Keratinocyte (primary cell): ENCODE data around the gene KCNH1. TPM values are rescaled to one million over a fixed set of nuclear protein-coding genes. Genes with fewer than 3 reads are reported as not detected.

Experiments
- DNase-seq: peaks from one replicate; pipeline ENCODE4 v3.0.0-alpha.2; 2011; ENCODE audit warnings: low read depth, missing footprints, low spot score
- FAIRE-seq: peaks from 2 replicates; lab custom pipeline; 2011; peaks lifted over from hg19 to GRCh38; lab: Jason Lieb, UNC
- H2AFZ ChIP-seq: 2 replicates; pipeline ENCODE4 v1.6.0; 2012; ENCODE audit warnings: low read length, control low read depth, inconsistent platforms; ENCODE audit not compliant: control insufficient read depth
- H3K27ac ChIP-seq: 2 replicates; pipeline ENCODE4 v1.5.1; 2011; ENCODE audit warnings: low read length; ENCODE audit not compliant: control insufficient read depth, insufficient read depth
- H3K27me3 ChIP-seq: 3 replicates; pipeline ENCODE4 v1.6.0; 2011; ENCODE audit warnings: low read length; ENCODE audit not compliant: control insufficient read depth, insufficient read depth; ENCODE audit errors: extremely low read depth
- H3K36me3 ChIP-seq, 2 experiments: 2 replicates in 1 of 2; 3 replicates in 1 of 2; pipeline ENCODE4 v1.5.1; 2011; ENCODE audit warnings: low read length in 2 of 2, mild to moderate bottlenecking in 1 of 2; ENCODE audit not compliant: control insufficient read depth in 2 of 2, insufficient read depth in 2 of 2; ENCODE audit errors: extremely low read depth in 1 of 2
- H3K4me1 ChIP-seq: 3 replicates; pipeline ENCODE4 v1.5.1; 2011; ENCODE audit warnings: low read length; ENCODE audit not compliant: control insufficient read depth, insufficient read depth; ENCODE audit errors: extremely low read depth
- H3K4me2 ChIP-seq: 3 replicates; pipeline ENCODE4 v1.6.0; 2011; ENCODE audit warnings: low read depth, low read length; ENCODE audit not compliant: control insufficient read depth, insufficient read depth; ENCODE audit errors: extremely low read depth
- H3K4me3 ChIP-seq, 3 experiments: fragments of 200-600 bp in 1 of 3; sonication (generic) in 1 of 3; 2 replicates in 2 of 3; 3 replicates in 1 of 3; pipeline ENCODE4 v1.5.1; 2011 to 2016; ENCODE audit warnings: low read length in 3 of 3, mild to moderate bottlenecking in 3 of 3, control low read depth in 2 of 3, inconsistent platforms in 1 of 3, low read depth in 1 of 3, mixed read lengths in 1 of 3, mixed run types in 1 of 3, moderate library complexity in 1 of 3; ENCODE audit not compliant: control insufficient read depth in 2 of 3, insufficient read depth in 2 of 3; ENCODE audit errors: extremely low read depth in 1 of 3
- H3K79me2 ChIP-seq: 2 replicates; pipeline ENCODE4 v1.6.0; 2012; ENCODE audit warnings: low read length; ENCODE audit not compliant: control insufficient read depth, insufficient read depth
- H3K9ac ChIP-seq: 3 replicates; pipeline ENCODE4 v1.6.0; 2011; ENCODE audit warnings: low read length; ENCODE audit not compliant: control insufficient read depth, insufficient read depth; ENCODE audit errors: extremely low read depth
- H3K9me1 ChIP-seq: 3 replicates; pipeline ENCODE4 v1.6.0; 2011; ENCODE audit warnings: low read length; ENCODE audit not compliant: control insufficient read depth, insufficient read depth; ENCODE audit errors: extremely low read depth
- H3K9me3 ChIP-seq: 2 replicates; pipeline ENCODE4 v1.5.1; 2012; ENCODE audit warnings: low read depth, low read length; ENCODE audit not compliant: control insufficient read depth
- H4K20me1 ChIP-seq: 3 replicates; pipeline ENCODE4 v1.6.0; 2011; ENCODE audit warnings: low read length; ENCODE audit not compliant: control insufficient read depth, insufficient read depth; ENCODE audit errors: extremely low read depth
- EZH2 ChIP-seq: IDR thresholded peaks from one replicate; pipeline ENCODE4 v1.6.1; 2012; ENCODE audit warnings: inconsistent platforms, mild to moderate bottlenecking, low read length, moderate library complexity
- dilution Hi-C: fragments of 300-500 bp; cut with MboI; formaldehyde crosslinking; loops from one replicate; pipeline ENCODE4 v1.7.0; 2020; ENCODE audit warnings: low sequenced_read_pairs; ENCODE audit not compliant: extremely low pct_ligation_motif_present
- polyA plus RNA-seq, 5 experiments: library from polyadenylated mRNA; depleted of rRNA in 3 of 5; stranded (reverse) in 3 of 5; stranded (forward) in 1 of 5; unstranded in 1 of 5; fragments of >200 nt; gene quantifications; 1 replicate in 1 of 5; 2 replicates in 3 of 5; 3 replicates in 1 of 5; pipeline versions ENCODE4 v1.2.1 to v1.2.3, GENCODE V29; 2011 to 2012; ENCODE audit warnings: missing spikeins in 2 of 5, low read depth in 1 of 5, low replicate concordance in 1 of 5
- TF ChIP-seq, protein P1 (sequence below), 3 experiments: IDR thresholded peaks in 1 of 3; conservative IDR thresholded peaks in 1 of 3; optimal IDR thresholded peaks in 1 of 3; 2 replicates in 2 of 3; 3 replicates in 1 of 3; pipeline versions ENCODE3 to v1.5.1; 2011; ENCODE audit warnings: low read length in 3 of 3, mild to moderate bottlenecking in 3 of 3, moderate library complexity in 2 of 3, control low read depth in 1 of 3, inconsistent platforms in 1 of 3; ENCODE audit not compliant: insufficient read depth in 2 of 3; ENCODE audit errors: extremely low read depth in 1 of 3

The KCNH1 gene
- polyA plus RNA-seq, 1 donor (not counting 4 experiments of a cell fraction or from before 2014, with no cell fraction given): not detected

DNA sequence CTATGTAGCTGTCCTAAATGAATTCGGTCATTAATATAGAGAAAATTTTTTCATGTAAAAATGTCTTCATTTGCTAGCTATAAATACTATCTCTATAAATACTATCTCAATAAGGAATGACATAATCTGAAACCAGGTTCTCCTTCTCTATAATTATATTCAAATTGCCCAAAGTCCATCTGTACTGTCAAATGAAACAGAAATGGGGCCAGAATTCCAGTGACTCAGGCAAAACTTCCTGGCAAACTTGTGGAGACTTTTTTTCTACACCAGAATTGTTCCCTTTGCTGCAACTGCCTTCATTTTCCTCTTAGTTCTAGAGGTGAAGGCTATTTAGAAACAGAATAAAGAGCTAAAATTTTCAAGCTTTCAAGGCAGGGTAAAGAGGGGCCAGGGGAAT lies 152.5 kb downstream of the KCNH1 start:
- TF ChIP-seq, protein P1, sequence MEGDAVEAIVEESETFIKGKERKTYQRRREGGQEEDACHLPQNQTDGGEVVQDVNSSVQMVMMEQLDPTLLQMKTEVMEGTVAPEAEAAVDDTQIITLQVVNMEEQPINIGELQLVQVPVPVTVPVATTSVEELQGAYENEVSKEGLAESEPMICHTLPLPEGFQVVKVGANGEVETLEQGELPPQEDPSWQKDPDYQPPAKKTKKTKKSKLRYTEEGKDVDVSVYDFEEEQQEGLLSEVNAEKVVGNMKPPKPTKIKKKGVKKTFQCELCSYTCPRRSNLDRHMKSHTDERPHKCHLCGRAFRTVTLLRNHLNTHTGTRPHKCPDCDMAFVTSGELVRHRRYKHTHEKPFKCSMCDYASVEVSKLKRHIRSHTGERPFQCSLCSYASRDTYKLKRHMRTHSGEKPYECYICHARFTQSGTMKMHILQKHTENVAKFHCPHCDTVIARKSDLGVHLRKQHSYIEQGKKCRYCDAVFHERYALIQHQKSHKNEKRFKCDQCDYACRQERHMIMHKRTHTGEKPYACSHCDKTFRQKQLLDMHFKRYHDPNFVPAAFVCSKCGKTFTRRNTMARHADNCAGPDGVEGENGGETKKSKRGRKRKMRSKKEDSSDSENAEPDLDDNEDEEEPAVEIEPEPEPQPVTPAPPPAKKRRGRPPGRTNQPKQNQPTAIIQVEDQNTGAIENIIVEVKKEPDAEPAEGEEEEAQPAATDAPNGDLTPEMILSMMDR (optimal IDR thresholded peaks at IDR 0.05 in 1 of 3, IDR thresholded peaks at IDR 0.05 in 1 of 3, conservative IDR thresholded peaks at IDR 0.05 in 1 of 3; ENCODE audit: extremely low read depth in 1 of 3, insufficient read depth in 2 of 3, low read length in 3 of 3): no peak
- no peak for TF ChIP-seq EZH2
- Histone ChIP-seq H3K9ac (no peak overlapping the region), H2AFZ (no peak overlapping the region), H3K4me1 (no peaks in the 10 kb centered on the region), H3K9me3 (no peaks in the 10 kb centered on the region), H3K4me3 (no peak overlapping the region), H3K27me3 (no peaks in the 10 kb centered on the region), H3K79me2 (no peaks in the 10 kb centered on the region), H3K36me3 (no peaks in the 10 kb centered on the region), H3K27ac (no peak overlapping the region), H3K9me1 (no peaks in the 10 kb centered on the region), H4K20me1 (no peaks in the 10 kb centered on the region), H3K4me2 (no peak overlapping the region)
- dilution Hi-C loops: no loop called here
- DNase-seq (no peak), FAIRE-seq (no peak)

DNA sequence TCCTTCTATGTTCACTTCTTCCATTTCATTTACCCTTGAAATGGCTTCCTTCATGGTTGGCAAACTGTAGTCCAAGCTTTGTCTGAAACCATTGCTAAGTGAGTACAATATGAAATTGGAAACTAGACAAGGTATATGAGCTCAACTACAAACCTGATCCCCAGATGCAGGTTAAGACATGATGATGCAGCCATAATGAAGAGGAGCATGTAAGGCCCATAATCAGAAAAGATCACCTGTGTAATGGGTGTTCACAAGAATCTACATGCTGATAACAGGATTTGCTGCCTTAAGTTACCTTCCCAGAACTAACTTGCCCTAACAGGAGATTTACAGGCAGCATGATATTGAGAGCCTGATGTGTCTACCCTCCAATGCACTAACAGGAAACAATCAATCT lies 153.9 kb downstream of the KCNH1 start:
- H4K20me1 ChIP-seq: no peaks in the 10 kb centered on the region
- H3K79me2 ChIP-seq: no peaks in the 10 kb centered on the region
- TF ChIP-seq EZH2: no peak
- TF ChIP-seq, protein P1 (optimal IDR thresholded peaks at IDR 0.05 in 1 of 3, IDR thresholded peaks at IDR 0.05 in 1 of 3, conservative IDR thresholded peaks at IDR 0.05 in 1 of 3; ENCODE audit: extremely low read depth in 1 of 3, insufficient read depth in 2 of 3, low read length in 3 of 3): no peak
- H3K9me1 ChIP-seq: no peaks in the 10 kb centered on the region
- H3K4me2 ChIP-seq: no peak overlapping the region
- no peaks in the 10 kb centered on the region for H3K27me3 ChIP-seq
- DNase-seq: no peak
- H3K36me3 ChIP-seq: no peaks in the 10 kb centered on the region
- H3K4me3 ChIP-seq: no peak overlapping the region
- H3K27ac ChIP-seq: no peak overlapping the region
- no peaks in the 10 kb centered on the region for H3K4me1 ChIP-seq
- H2AFZ ChIP-seq: no peak overlapping the region
- H3K9me3 ChIP-seq: no peaks in the 10 kb centered on the region
- dilution Hi-C loops: no loop called here
- H3K9ac ChIP-seq: no peak overlapping the region
- no peak for FAIRE-seq
